ENCODE data around the gene RANGAP1. TPM values are rescaled to one million over a fixed set of nuclear protein-coding genes. Genes with fewer than 3 reads are reported as not detected.

RANGAP1 gene
- polyA plus RNA-seq, 2 of the 4 experiments (the other 2 are of a cell fraction): 44.9 to 75.1 TPM

DNA sequence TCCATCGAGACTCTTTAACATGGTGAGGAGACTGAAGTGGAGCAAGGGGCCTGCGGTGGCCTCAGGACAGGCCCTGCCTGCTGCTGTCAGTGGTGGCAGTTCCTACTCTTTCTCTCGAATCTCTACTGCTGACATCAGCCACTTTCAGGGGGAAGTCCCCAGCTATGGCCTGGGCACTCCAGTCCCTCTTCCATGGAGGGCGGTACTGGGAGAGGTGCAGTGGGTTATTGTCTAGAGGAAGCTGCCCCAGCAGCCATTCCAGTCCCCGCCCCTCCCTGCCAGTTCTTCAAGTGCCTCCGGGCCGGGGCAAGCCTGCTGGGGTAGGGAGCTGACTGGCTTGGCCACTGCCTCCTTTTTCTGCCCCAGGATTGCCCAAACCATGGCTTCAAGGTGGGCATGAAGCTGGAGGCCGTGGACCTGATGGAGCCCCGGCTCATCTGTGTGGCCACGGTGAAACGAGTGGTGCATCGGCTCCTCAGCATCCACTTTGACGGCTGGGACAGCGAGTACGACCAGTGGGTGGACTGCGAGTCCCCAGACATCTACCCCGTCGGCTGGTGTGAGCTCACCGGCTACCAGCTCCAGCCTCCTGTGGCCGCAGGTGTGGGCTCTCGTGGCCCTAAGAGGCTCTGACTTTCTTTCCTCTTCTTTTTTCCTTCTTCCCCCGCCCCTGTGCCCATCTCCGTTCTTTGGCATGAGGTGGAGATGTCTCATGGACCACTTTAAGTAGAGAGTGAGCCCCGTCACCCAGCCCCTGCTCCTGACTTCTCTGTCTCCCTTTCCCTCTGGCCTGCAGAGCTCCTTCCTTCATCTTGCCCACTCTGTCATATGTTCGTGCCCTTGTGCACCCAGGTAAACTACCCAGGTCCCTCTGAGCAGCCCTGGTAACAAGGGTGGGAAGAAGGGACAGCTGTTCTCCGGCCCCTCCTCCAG, 59.0 kb downstream of the RANGAP1 start (continued):
- TF ChIP-seq, protein P1, sequence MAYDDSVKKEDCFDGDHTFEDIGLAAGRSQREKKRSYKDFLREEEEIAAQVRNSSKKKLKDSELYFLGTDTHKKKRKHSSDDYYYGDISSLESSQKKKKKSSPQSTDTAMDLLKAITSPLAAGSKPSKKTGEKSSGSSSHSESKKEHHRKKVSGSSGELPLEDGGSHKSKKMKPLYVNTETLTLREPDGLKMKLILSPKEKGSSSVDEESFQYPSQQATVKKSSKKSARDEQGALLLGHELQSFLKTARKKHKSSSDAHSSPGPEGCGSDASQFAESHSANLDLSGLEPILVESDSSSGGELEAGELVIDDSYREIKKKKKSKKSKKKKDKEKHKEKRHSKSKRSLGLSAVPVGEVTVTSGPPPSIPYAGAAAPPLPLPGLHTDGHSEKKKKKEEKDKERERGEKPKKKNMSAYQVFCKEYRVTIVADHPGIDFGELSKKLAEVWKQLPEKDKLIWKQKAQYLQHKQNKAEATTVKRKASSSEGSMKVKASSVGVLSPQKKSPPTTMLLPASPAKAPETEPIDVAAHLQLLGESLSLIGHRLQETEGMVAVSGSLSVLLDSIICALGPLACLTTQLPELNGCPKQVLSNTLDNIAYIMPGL (CRISPR knock-in tag; IDR thresholded peaks at IDR 0.05; ENCODE audit: borderline replicate concordance): no peak
- no peak for TF ChIP-seq CBX2 (IDR thresholded peaks at IDR 0.05; ENCODE audit: borderline replicate concordance, low read depth)
- no peak for TF ChIP-seq HOXB13 (CRISPR knock-in tag; IDR thresholded peaks at IDR 0.05; ENCODE audit: low read depth)

DNA sequence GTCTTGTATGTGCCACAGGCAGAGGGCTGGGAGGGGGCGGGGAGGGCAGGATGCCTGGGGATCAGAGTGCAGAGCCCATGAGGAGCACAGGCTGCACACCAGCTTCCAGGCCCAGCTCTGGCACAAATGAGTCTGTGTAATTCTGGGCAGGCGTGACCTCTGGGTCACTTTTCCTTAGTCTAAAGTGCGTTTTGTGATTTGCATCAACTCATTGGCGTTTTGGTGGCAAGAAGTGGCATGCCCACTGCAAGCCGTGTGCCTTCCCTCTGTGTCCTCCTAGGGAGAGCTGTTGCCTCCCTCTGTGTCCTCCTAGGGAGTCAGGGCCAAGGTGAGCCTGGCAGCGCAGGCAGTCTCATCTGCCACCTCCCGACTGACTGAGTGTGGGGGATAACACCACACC, 62.5 kb downstream of the RANGAP1 start:
- no peak for FAIRE-seq
- CTCF ChIA-PET: interaction anchor here (1.7 kb wide), 1 partner anchor 14 kb away, joined by 4 read pairs; no protein-coding TSS in a partner anchor
- no peak for DNase-seq (ENCODE audit: low read depth in 1 of 2, low spot score in 1 of 2)
- Histone ChIP-seq H3K27ac (no peak overlapping the region), H3K4me3 (no peak overlapping the region), H3K4me2 (no peak overlapping the region), H3K9me3 (no peaks in the 10 kb centered on the region), H3K4me1 (no peaks in the 10 kb centered on the region)
- TF ChIP-seq FOSB (CRISPR knock-in tag; IDR thresholded peaks at IDR 0.05): no peak
- no peak for TF ChIP-seq HDAC2 (IDR thresholded peaks at IDR 0.05)
- TF ChIP-seq NR3C1 (IDR thresholded peaks at IDR 0.05): no peak
- TF ChIP-seq RAD21 (conservative IDR thresholded peaks at IDR 0.05 in 1 of 2, IDR thresholded peaks at IDR 0.05 in 1 of 2): no peak
- TF ChIP-seq CEBPB (IDR thresholded peaks at IDR 0.05): no peak
- POLR2A ChIA-PET: no interaction called here
- WGBS (ENCODE audit: missing lambda C conversion rate): 73% methylated on average over 4 of the region's 7 CpGs
- ATAC-seq: no peak

DNA sequence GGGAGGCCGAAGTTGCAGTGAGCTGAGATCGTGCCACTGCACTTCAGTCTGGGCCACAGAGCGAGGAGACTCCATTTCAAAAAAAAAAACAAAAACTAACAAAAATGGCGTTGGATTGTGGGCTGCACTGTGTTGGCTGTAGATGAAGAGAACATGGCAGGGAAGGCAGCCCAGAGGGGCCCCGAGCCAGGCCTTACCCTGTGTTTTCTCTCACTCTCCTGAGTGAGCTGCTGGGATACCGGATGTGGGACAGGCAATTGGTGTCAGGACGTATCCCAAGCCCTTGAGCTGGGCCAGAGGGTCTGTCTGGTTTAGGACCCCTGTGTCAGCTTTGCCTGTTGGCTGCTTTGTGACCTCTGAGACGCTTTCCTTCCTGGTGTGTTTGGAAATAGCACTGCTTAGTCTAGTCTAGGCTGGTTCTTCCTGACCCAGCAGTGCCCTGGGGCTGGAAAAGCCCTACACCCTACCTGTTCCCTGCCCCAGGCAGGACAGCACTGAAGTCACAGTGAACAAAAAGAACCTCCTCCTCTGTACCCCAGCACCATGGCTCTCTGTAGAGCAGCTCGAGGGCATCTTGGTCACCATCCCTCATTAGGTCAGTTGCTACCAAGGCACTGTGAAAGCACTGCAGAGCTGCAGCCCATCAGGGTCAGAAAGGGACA, 63.0 kb downstream of the RANGAP1 start:
- no peaks in the 10 kb centered on the region for H3K4me1 ChIP-seq
- ATAC-seq: peak in 1 of 2 experiments; percentile 16; a peak in 1 of 6 replicates
- ChIA-PET POLR2A (no interaction called here), CTCF (interaction anchor here (0.7 to 1.7 kb wide), 2 partner anchors 14 to 25 kb away, joined by 3 to 4 read pairs; no protein-coding TSS in a partner anchor)
- no peak for FAIRE-seq
- DNase-seq (ENCODE audit: low read depth in 1 of 2, low spot score in 1 of 2): no peak
- no peaks in the 10 kb centered on the region for H3K9me3 ChIP-seq
- 88% methylated on average over 9 of the region's 9 CpGs for WGBS (ENCODE audit: missing lambda C conversion rate)
- H3K4me3 ChIP-seq: no peak overlapping the region
- no peak for TF ChIP-seq RARB (CRISPR knock-in tag; IDR thresholded peaks at IDR 0.05)
- no peak for TF ChIP-seq HOXA7 (CRISPR knock-in tag; IDR thresholded peaks at IDR 0.05)
- no peak for TF ChIP-seq BHLHE40 (IDR thresholded peaks at IDR 0.05; ENCODE audit: low read depth, low read length)
- no peak for TF ChIP-seq JUNB (IDR thresholded peaks at IDR 0.05)
- TF ChIP-seq FOSL2 (IDR thresholded peaks at IDR 0.05): no peak
- no peak for TF ChIP-seq FOSL2 (CRISPR knock-in tag; IDR thresholded peaks at IDR 0.05)
- H3K4me2 ChIP-seq: no peak overlapping the region
- no peak overlapping the region for H3K27ac ChIP-seq

DNA sequence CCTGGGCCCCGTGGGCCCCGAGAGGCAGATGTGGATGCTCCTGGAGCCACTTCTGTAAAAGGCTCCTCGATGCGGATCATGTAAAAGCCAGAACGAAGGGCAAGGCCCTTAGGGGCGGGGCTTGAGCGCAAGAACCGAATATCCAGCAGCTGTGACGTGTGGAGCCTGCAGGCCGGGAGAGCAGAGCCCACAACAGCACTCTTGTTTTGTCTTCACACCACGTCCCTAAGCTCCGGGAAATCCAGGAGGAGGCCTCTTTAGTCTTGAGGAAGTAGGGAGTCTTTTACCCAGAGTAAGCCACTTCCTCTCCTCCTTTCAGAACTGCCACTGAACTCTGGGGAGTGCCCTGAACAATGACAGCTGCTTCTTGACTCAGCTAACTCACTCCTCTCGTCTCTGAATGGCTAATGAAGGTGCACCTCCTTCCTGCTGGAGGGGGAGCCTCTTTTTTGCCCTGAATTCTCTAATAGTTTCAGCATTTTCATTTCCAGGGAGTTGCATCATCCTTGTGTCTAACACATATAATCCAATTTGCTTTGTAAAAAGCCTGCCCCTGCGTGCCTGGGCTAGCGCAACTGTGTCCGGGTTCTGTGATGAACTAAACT, 68.3 kb downstream of the RANGAP1 start:
- 85% methylated on average over 14 of the region's 16 CpGs for WGBS (ENCODE audit: missing lambda C conversion rate)
- ChIA-PET POLR2A (no interaction called here), CTCF (interaction anchor here (0.9 to 1.8 kb wide), 4 partner anchors 11 to 22 kb away, joined by 3 to 6 read pairs (median 3); no protein-coding TSS in a partner anchor)
- Histone ChIP-seq H3K9me3 (no peaks in the 10 kb centered on the region), H3K4me2 (no peak overlapping the region), H3K4me3 (no peak overlapping the region), H3K27ac (peak overlapping the region in 1 of 2 experiments; percentile 24; a peak in 1 of 6 replicates), H3K4me1 (peaks cover 5% of the 10 kb centered on the region; the same call in 1 of the 3 replicates)
- FAIRE-seq (no peak), DNase-seq (ENCODE audit: low read depth in 1 of 2, low spot score in 1 of 2) (no peak), ATAC-seq (no peak)
- TF ChIP-seq, protein P2, sequence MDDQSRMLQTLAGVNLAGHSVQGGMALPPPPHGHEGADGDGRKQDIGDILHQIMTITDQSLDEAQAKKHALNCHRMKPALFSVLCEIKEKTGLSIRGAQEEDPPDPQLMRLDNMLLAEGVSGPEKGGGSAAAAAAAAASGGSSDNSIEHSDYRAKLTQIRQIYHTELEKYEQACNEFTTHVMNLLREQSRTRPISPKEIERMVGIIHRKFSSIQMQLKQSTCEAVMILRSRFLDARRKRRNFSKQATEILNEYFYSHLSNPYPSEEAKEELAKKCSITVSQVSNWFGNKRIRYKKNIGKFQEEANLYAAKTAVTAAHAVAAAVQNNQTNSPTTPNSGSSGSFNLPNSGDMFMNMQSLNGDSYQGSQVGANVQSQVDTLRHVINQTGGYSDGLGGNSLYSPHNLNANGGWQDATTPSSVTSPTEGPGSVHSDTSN (IDR thresholded peaks at IDR 0.05): no peak
- TF ChIP-seq RCOR1 (IDR thresholded peaks at IDR 0.05; ENCODE audit: low read depth, low read length) (no peak), NFE2L2 (conservative IDR thresholded peaks at IDR 0.05; ENCODE audit: low read length) (no peak), MAFK (IDR thresholded peaks at IDR 0.05; ENCODE audit: partially characterized antibody) (no peak), RNF2 (IDR thresholded peaks at IDR 0.05; ENCODE audit: borderline replicate concordance, low read depth) (no peak), GATA3 (IDR thresholded peaks at IDR 0.05; ENCODE audit: borderline replicate concordance) (no peak), CHD4 (IDR thresholded peaks at IDR 0.05; ENCODE audit: borderline replicate concordance) (no peak), HDAC2 (IDR thresholded peaks at IDR 0.05) (no peak), CHD2 (IDR thresholded peaks at IDR 0.05; ENCODE audit: low read length, partially characterized antibody) (no peak), NR3C1 (IDR thresholded peaks at IDR 0.05) (no peak), FOXS1 (CRISPR knock-in tag; IDR thresholded peaks at IDR 0.05) (no peak)
